PC-3 (cell line): ENCODE data around the gene MAML2. TPM values are rescaled to one million over a fixed set of nuclear protein-coding genes. Genes with fewer than 3 reads are reported as not detected.

Experiments used
- ATAC-seq: fragments of 200-7000 bp; cut with Tn5 transposase; 2 replicates; pipeline ENCODE4 v1.9.1; 2020; ENCODE audit warnings: mild to moderate bottlenecking, moderate library complexity
- BruUV-seq: library from RNA; stranded (reverse); fragments of 400-500 nt; replicated peaks from 2 replicates; lab custom pipeline; 2021; lab: Mats Ljungman, UMichigan
- CTCF ChIA-PET: fragments of 300-600 bp; sonication (Branson Sonifier 250); formaldehyde crosslinking; loops from one replicate; lab custom pipeline; 2022; ENCODE audit warnings: antibody characterized with exemption; lab: Charles Lee
- POLR2A ChIA-PET: fragments of 300-600 bp; sonication (Branson Sonifier 250); formaldehyde crosslinking; loops from one replicate; lab custom pipeline; 2022; ENCODE audit warnings: antibody characterized with exemption; ENCODE audit not compliant: unreplicated experiment; lab: Charles Lee
- DNase-seq: peaks from one replicate; pipeline ENCODE4 v3.0.0-alpha.2; 2015
- H2AFZ ChIP-seq: fragments of 300-600 bp; sonication (generic); 2 replicates; pipeline ENCODE4 v1.6.0; 2016; ENCODE audit warnings: antibody characterized with exemption, low read length
- H3F3A ChIP-seq: fragments of 300-600 bp; sonication (generic); one replicate; pipeline ENCODE4 v1.6.0; 2017; ENCODE audit warnings: antibody characterized with exemption, low read length, control low read depth, mild to moderate bottlenecking; ENCODE audit not compliant: unreplicated experiment
- H3K27ac ChIP-seq: fragments of 300-600 bp; sonication (generic); 2 replicates; pipeline ENCODE4 v1.5.1; 2016; ENCODE audit warnings: mild to moderate bottlenecking, low read length
- H3K27me3 ChIP-seq: fragments of 300-600 bp; sonication (generic); 2 replicates; pipeline ENCODE4 v1.6.1; 2016; ENCODE audit warnings: low read length, mixed read lengths
- H3K36me3 ChIP-seq: fragments of 300-600 bp; sonication (generic); 2 replicates; pipeline ENCODE4 v1.6.1; 2016; ENCODE audit warnings: low read depth, mixed run types, low read length, mixed read lengths
- H3K4me1 ChIP-seq: fragments of 300-600 bp; sonication (generic); 2 replicates; pipeline ENCODE4 v1.5.1; 2016; ENCODE audit warnings: low read length; ENCODE audit not compliant: insufficient read depth
- H3K4me2 ChIP-seq: fragments of 300-600 bp; sonication (generic); 2 replicates; pipeline ENCODE4 v1.6.0; 2016; ENCODE audit warnings: low read length
- H3K4me3 ChIP-seq: fragments of 300-600 bp; sonication (generic); 2 replicates; pipeline ENCODE4 v1.5.1; 2016; ENCODE audit warnings: mild to moderate bottlenecking, low read length, mixed read lengths
- H3K79me2 ChIP-seq: fragments of 300-600 bp; sonication (generic); 2 replicates; pipeline ENCODE4 v1.6.1; 2017; ENCODE audit warnings: low read length, mixed read lengths
- H3K9ac ChIP-seq: fragments of 300-600 bp; sonication (generic); 2 replicates; pipeline ENCODE4 v1.6.0; 2016; ENCODE audit warnings: mild to moderate bottlenecking, low read length
- H3K9me2 ChIP-seq: fragments of 300-600 bp; sonication (generic); replicated peaks from 2 replicates; pipeline ENCODE4 v1.6.1; 2016; ENCODE audit warnings: mixed run types, low read length, mixed read lengths
- H3K9me3 ChIP-seq: fragments of 300-600 bp; sonication (generic); 2 replicates; pipeline ENCODE4 v1.6.1; 2016; ENCODE audit warnings: low read length, mixed read lengths
- H4K20me1 ChIP-seq: fragments of 300-600 bp; sonication (generic); 2 replicates; pipeline ENCODE4 v1.6.1; 2016; ENCODE audit warnings: low read length, mixed read lengths
- CTCF ChIP-seq: fragments of 300-600 bp; sonication (generic); conservative IDR thresholded peaks from 2 replicates; pipeline ENCODE4 v1.5.1; 2017; ENCODE audit warnings: antibody characterized with exemption, low read depth, mild to moderate bottlenecking, low read length
- EZH2 ChIP-seq: fragments of 300-600 bp; sonication (generic); IDR thresholded peaks from one replicate; pipeline ENCODE4 v1.6.1; 2017; ENCODE audit warnings: antibody characterized with exemption, mild to moderate bottlenecking, low read length; ENCODE audit not compliant: unreplicated experiment
- EZH2phosphoT487 ChIP-seq: fragments of 300-600 bp; sonication (generic); IDR thresholded peaks from 2 replicates; pipeline ENCODE4 v1.6.1; 2018; ENCODE audit warnings: mild to moderate bottlenecking, antibody characterized with exemption, low read length, borderline replicate concordance
- intact Hi-C: fragments of 100-400 bp; cut with micrococcal nuclease; formaldehyde crosslinking; loops from 2 replicates; pipeline ENCODE4 v1.9.0; 2023
- total RNA-seq: library from RNA; depleted of rRNA; stranded (reverse); fragments of >200 nt; gene quantifications from 2 replicates; pipeline ENCODE4 v1.2.3, GENCODE V29; 2014

Gene MAML2
- total RNA-seq, 1 experiment from 2014 or later: 10.9 TPM

GRCh38 chr11:96137373-96137772 lies 205.6 kb downstream of the MAML2 start:
- DNase-seq: no peak
- Histone ChIP-seq H3K4me2 (no peak overlapping the region), H2AFZ (no peak overlapping the region), H3K79me2 (no peaks in the 10 kb centered on the region), H3K4me1 (peaks cover 6% of the 10 kb centered on the region), H3K27ac (no peak overlapping the region), H3K36me3 (no peaks in the 10 kb centered on the region), H3K4me3 (no peak overlapping the region), H4K20me1 (no peaks in the 10 kb centered on the region), H3K9me3 (no peaks in the 10 kb centered on the region), H3F3A (no peaks in the 10 kb centered on the region), H3K27me3 (no peaks in the 10 kb centered on the region), H3K9ac (no peak overlapping the region), H3K9me2 (no peaks in the 10 kb centered on the region)
- no peak for ATAC-seq
- POLR2A ChIA-PET: no interaction called here
- TF ChIP-seq EZH2: no peak
- no peak for TF ChIP-seq EZH2phosphoT487
- no peak for TF ChIP-seq CTCF
- no TSS peak for BruUV-seq
- CTCF ChIA-PET: no interaction called here
- intact Hi-C loops: no loop called here

GRCh38 chr11:96136613-96137298 lies 206.2 kb downstream of the MAML2 start:
- H4K20me1 ChIP-seq: no peaks in the 10 kb centered on the region
- H3K4me3 ChIP-seq: no peak overlapping the region
- no peaks in the 10 kb centered on the region for H3K27me3 ChIP-seq
- ATAC-seq: no peak
- BruUV-seq: no TSS peak
- no peak overlapping the region for H3K4me2 ChIP-seq
- peaks cover 12% of the 10 kb centered on the region for H3K4me1 ChIP-seq
- intact Hi-C loops: no loop called here
- ChIA-PET POLR2A (interaction anchor here (0.7 kb wide), 1 partner anchor 18 kb away, joined by 23 read pairs; no protein-coding TSS in a partner anchor), CTCF (no interaction called here)
- no peaks in the 10 kb centered on the region for H3K79me2 ChIP-seq
- H3K9ac ChIP-seq: no peak overlapping the region
- H3K27ac ChIP-seq: no peak overlapping the region
- TF ChIP-seq CTCF: no peak
- no peak for TF ChIP-seq EZH2phosphoT487
- no peak for TF ChIP-seq EZH2
- no peak overlapping the region for H2AFZ ChIP-seq
- no peaks in the 10 kb centered on the region for H3K36me3 ChIP-seq
- no peaks in the 10 kb centered on the region for H3K9me2 ChIP-seq
- DNase-seq: no peak
- H3F3A ChIP-seq: no peaks in the 10 kb centered on the region
- no peaks in the 10 kb centered on the region for H3K9me3 ChIP-seq

GRCh38 chr11:96134602-96135001 lies 208.4 kb downstream of the MAML2 start:
- Histone ChIP-seq H3K4me1 (peaks cover 12% of the 10 kb centered on the region), H3K79me2 (no peaks in the 10 kb centered on the region), H3K4me3 (no peak overlapping the region), H3F3A (no peaks in the 10 kb centered on the region), H4K20me1 (no peaks in the 10 kb centered on the region), H3K36me3 (no peaks in the 10 kb centered on the region), H3K4me2 (no peak overlapping the region), H3K27ac (no peak overlapping the region), H3K27me3 (no peaks in the 10 kb centered on the region), H3K9ac (no peak overlapping the region), H3K9me2 (no peaks in the 10 kb centered on the region), H2AFZ (no peak overlapping the region), H3K9me3 (no peaks in the 10 kb centered on the region)
- DNase-seq (no peak), ATAC-seq (no peak)
- TF ChIP-seq EZH2 (no peak), CTCF (no peak), EZH2phosphoT487 (no peak)
- no TSS peak for BruUV-seq
- POLR2A ChIA-PET: no interaction called here
- CTCF ChIA-PET: no interaction called here
- intact Hi-C loops: no loop called here
